ENCODE measurements around the gene MB21D2.

MB21D2 gene

GRCh38 chr3:192899540-192899982, 18.1 kb downstream of the MB21D2 start:
- no peak for TF ChIP-seq CTCF (IDR thresholded peaks at IDR 0.05)

GRCh38 chr3:192897005-192897404, 20.7 kb downstream of the MB21D2 start:
- TF ChIP-seq CTCF (IDR thresholded peaks at IDR 0.05), result no peak

GRCh38 chr3:192896208-192896607, 21.4 kb downstream of the MB21D2 start:
- no peak for TF ChIP-seq CTCF (IDR thresholded peaks at IDR 0.05)

- no peak for TF ChIP-seq CTCF (IDR thresholded peaks at IDR 0.05)
These were observed 23.0 kb downstream of the MB21D2 start for GRCh38 chr3:192894676-192895075.

GRCh38 chr3:192892981-192893700, 24.5 kb downstream of the MB21D2 start:
- no peak for TF ChIP-seq CTCF (IDR thresholded peaks at IDR 0.05)

GRCh38 chr3:192890347-192891335, 27.0 kb downstream of the MB21D2 start:
- no peak for TF ChIP-seq CTCF (IDR thresholded peaks at IDR 0.05)

- no peak for TF ChIP-seq CTCF (IDR thresholded peaks at IDR 0.05)
These were observed 28.0 kb downstream of the MB21D2 start for GRCh38 chr3:192889679-192890078.
